ENCODE data around the gene B3GALT6. TPM values are rescaled to one million over a fixed set of nuclear protein-coding genes. Genes with fewer than 3 reads are reported as not detected.

Gene B3GALT6
- total and polyA plus RNA-seq, 2 experiments from 2014 or later: 5.5 to 26.5 TPM

GRCh38 chr1:1235016-1235744, 3.1 kb downstream of the B3GALT6 start:
- Histone ChIP-seq H3K36me3 (ENCODE audit: insufficient read depth) (no peaks in the 10 kb centered on the region), H3K9me2 (ENCODE audit: insufficient read depth) (no peaks in the 10 kb centered on the region), H4K20me1 (replicated peaks; ENCODE audit: insufficient read depth) (peaks cover 8% of the 10 kb centered on the region), H3K27ac (ENCODE audit: low read depth) (no peak overlapping the region), H3K79me2 (replicated peaks; ENCODE audit: insufficient read depth) (peaks cover 20% of the 10 kb centered on the region), H3K4me1 (ENCODE audit: insufficient read depth) (peaks cover 6% of the 10 kb centered on the region), H3K27me3 (ENCODE audit: insufficient read depth) (no peaks in the 10 kb centered on the region), H2AFZ (no peak overlapping the region), H3K4me2 (no peak overlapping the region), H3K4me3 (no peak overlapping the region), H3F3A (replicated peaks; ENCODE audit: low read depth) (peaks cover 10% of the 10 kb centered on the region; the same call in 1 of the 2 replicates)
- no peak overlapping the region for H3K4me3 Mint-ChIP-seq
- H3K36me3 Mint-ChIP-seq (ENCODE audit: low read depth): peaks cover 15% of the 10 kb centered on the region
- ATAC-seq (no peak), DNase-seq (ENCODE audit: low spot score) (no peak)
- H3K9me3 Mint-ChIP-seq: peaks cover 10% of the 10 kb centered on the region
- TF ChIP-seq CREB1 (CRISPR knock-in tag; IDR thresholded peaks at IDR 0.05; ENCODE audit: low read depth) (no peak), STAT1 (IDR thresholded peaks at IDR 0.05; ENCODE audit: unreplicated experiment) (no peak)
- H3K27ac Mint-ChIP-seq: no peak overlapping the region
- H3K4me1 Mint-ChIP-seq: peaks cover 18% of the 10 kb centered on the region
- peaks cover 12% of the 10 kb centered on the region for H3K27me3 Mint-ChIP-seq (ENCODE audit: insufficient read depth, low read depth, poor library complexity)

- peaks cover 6% of the 10 kb centered on the region; the same call in 1 of the 2 replicates for H3F3A ChIP-seq (replicated peaks; ENCODE audit: low read depth)
- no peak for ATAC-seq
Observed at GRCh38 chr1:1236176-1236763, 4.2 kb downstream of the B3GALT6 start.

More at GRCh38 chr1:1236176-1236763, 4.2 kb downstream of the B3GALT6 start:
- Histone ChIP-seq H3K9me2 (ENCODE audit: insufficient read depth) (no peaks in the 10 kb centered on the region), H3K27me3 (ENCODE audit: insufficient read depth) (no peaks in the 10 kb centered on the region), H3K4me3 (no peak overlapping the region), H3K4me1 (ENCODE audit: insufficient read depth) (no peaks in the 10 kb centered on the region), H2AFZ (no peak overlapping the region), H3K79me2 (replicated peaks; ENCODE audit: insufficient read depth) (peaks cover 9% of the 10 kb centered on the region), H4K20me1 (replicated peaks; ENCODE audit: insufficient read depth) (peaks cover 8% of the 10 kb centered on the region), H3K27ac (ENCODE audit: low read depth) (no peak overlapping the region), H3K36me3 (ENCODE audit: insufficient read depth) (no peaks in the 10 kb centered on the region), H3K4me2 (no peak overlapping the region)
- Mint-ChIP-seq H3K27me3 (ENCODE audit: insufficient read depth, low read depth, poor library complexity) (peaks cover 14% of the 10 kb centered on the region), H3K27ac (no peak overlapping the region), H3K4me1 (peaks cover 11% of the 10 kb centered on the region), H3K9me3 (peaks cover 10% of the 10 kb centered on the region), H3K36me3 (ENCODE audit: low read depth) (peaks cover 15% of the 10 kb centered on the region), H3K4me3 (no peak overlapping the region)
- DNase-seq (ENCODE audit: low spot score): no peak
- TF ChIP-seq REST (IDR thresholded peaks at IDR 0.05; ENCODE audit: unreplicated experiment): no peak
- TF ChIP-seq JUNB (IDR thresholded peaks at IDR 0.05; ENCODE audit: unreplicated experiment): no peak
- TF ChIP-seq ZNF114 (CRISPR knock-in tag; IDR thresholded peaks at IDR 0.05): no peak
- TF ChIP-seq CTCF (conservative IDR thresholded peaks at IDR 0.05; ENCODE audit: low read depth in 2 of 2): no peak
- no peak for TF ChIP-seq NANOG (IDR thresholded peaks at IDR 0.05; ENCODE audit: borderline replicate concordance)

Measured in GM23338 (cell line).